ENCODE results near the gene TMEM119.

TMEM119 gene

GRCh38 chr12:108582978-108583770 lies 14.7 kb downstream of the TMEM119 start:
- DNase-seq (ENCODE audit: low read depth) = no peak
- no peak for TF ChIP-seq CTCF (IDR thresholded peaks at IDR 0.05; ENCODE audit: control insufficient read depth, insufficient read depth, low read depth, low read length, missing control alignments)
- H3K4me3 ChIP-seq (ENCODE audit: control insufficient read depth, low read depth, low read length) = no peak overlapping the region

- no peak for TF ChIP-seq CTCF (IDR thresholded peaks at IDR 0.05; ENCODE audit: control insufficient read depth, insufficient read depth, low read depth, low read length, missing control alignments)
- no peak overlapping the region for H3K4me3 ChIP-seq (ENCODE audit: control insufficient read depth, low read depth, low read length)
- DNase-seq (ENCODE audit: low read depth) = no peak
Measured at GRCh38 chr12:108582509-108582908, 15.4 kb downstream of the TMEM119 start.

- no peak for DNase-seq (ENCODE audit: low read depth)
- no peak overlapping the region for H3K4me3 ChIP-seq (ENCODE audit: control insufficient read depth, low read depth, low read length)
- no peak for TF ChIP-seq CTCF (IDR thresholded peaks at IDR 0.05; ENCODE audit: control insufficient read depth, insufficient read depth, low read depth, low read length, missing control alignments)
Measured at GRCh38 chr12:108581311-108582227, 16.3 kb downstream of the TMEM119 start.

GRCh38 chr12:108580531-108580930 lies 17.4 kb downstream of the TMEM119 start:
- no peak for TF ChIP-seq CTCF (IDR thresholded peaks at IDR 0.05; ENCODE audit: control insufficient read depth, insufficient read depth, low read depth, low read length, missing control alignments)
- no peak for DNase-seq (ENCODE audit: low read depth)
- H3K4me3 ChIP-seq (ENCODE audit: control insufficient read depth, low read depth, low read length) = no peak overlapping the region

- no peak for DNase-seq (ENCODE audit: low read depth)
- no peak overlapping the region for H3K4me3 ChIP-seq (ENCODE audit: control insufficient read depth, low read depth, low read length)
- no peak for TF ChIP-seq CTCF (IDR thresholded peaks at IDR 0.05; ENCODE audit: control insufficient read depth, insufficient read depth, low read depth, low read length, missing control alignments)
Measured at GRCh38 chr12:108578813-108579212, 19.1 kb downstream of the TMEM119 start.

GRCh38 chr12:108578264-108578663 lies 19.6 kb downstream of the TMEM119 start:
- no peak for DNase-seq (ENCODE audit: low read depth)
- H3K4me3 ChIP-seq (ENCODE audit: control insufficient read depth, low read depth, low read length) = no peak overlapping the region
- TF ChIP-seq CTCF (IDR thresholded peaks at IDR 0.05; ENCODE audit: control insufficient read depth, insufficient read depth, low read depth, low read length, missing control alignments) = no peak

All from AG09309 (cell line).